GM10847 (cell line): ENCODE measurements around the gene LRRC1.

Experiments used
- POLR2A ChIP-seq: IDR thresholded peaks from 2 replicates; pipeline ENCODE4 v1.6.1; 2011; ENCODE audit not compliant: insufficient read length; ENCODE audit errors: extremely low read depth

Gene LRRC1

DNA sequence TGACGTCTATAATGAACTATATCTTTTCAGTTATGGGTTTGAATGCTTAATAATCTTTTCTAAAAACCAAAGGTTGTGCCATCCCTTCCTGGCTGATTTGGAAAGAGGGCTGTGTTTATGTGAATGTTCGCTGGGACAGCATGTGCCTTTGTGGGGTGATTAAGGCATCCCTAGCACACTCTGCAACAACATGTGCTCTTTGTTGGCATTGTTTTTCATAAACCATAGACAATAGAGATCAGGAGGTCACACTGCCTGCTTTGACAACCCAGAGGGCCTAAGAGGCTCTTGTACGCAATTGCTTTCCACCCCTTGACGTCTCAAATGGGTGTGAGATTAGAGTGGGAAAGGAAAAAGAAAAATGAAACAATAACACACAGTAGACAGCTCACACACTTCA, 116.0 kb downstream of the LRRC1 start:
- TF ChIP-seq POLR2A: no peak

DNA sequence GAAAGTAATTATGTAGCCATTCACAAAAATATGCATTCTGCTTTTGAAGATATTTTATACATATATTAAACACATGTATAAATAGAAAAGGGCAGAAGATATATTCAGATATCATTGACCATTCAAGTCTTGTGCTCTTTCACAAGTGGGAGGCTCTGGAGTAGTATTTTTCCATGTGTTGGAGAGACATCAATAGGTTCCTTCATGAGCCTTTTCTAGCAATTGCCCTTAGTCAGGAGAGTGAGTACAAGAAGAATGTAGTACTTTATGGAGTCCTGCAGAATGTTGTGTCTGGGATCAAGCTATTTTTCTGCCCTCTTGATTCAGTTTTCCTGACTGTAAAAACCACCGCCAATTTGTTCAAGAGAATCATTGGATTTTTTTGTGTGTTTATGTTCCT, 117.9 kb downstream of the LRRC1 start:
- TF ChIP-seq POLR2A: no peak

DNA sequence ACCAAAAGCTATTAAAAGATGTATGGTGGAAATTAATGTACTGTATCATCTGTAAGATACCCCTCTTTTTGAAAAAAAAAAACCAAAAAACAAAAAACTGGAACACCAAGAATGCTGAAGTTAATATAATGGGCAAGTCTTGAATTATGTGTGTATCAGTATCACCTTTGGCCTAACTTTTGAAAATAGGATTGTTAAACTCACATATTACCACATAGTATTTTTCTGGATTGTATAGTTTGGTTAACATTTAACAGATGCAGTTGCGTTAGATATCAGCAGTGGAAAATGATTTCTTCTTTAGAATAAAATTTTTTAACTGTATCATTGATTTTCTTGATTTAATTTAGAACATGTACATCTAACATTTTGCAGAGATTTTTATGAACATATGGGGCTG, 118.5 kb downstream of the LRRC1 start:
- no peak for TF ChIP-seq POLR2A

DNA sequence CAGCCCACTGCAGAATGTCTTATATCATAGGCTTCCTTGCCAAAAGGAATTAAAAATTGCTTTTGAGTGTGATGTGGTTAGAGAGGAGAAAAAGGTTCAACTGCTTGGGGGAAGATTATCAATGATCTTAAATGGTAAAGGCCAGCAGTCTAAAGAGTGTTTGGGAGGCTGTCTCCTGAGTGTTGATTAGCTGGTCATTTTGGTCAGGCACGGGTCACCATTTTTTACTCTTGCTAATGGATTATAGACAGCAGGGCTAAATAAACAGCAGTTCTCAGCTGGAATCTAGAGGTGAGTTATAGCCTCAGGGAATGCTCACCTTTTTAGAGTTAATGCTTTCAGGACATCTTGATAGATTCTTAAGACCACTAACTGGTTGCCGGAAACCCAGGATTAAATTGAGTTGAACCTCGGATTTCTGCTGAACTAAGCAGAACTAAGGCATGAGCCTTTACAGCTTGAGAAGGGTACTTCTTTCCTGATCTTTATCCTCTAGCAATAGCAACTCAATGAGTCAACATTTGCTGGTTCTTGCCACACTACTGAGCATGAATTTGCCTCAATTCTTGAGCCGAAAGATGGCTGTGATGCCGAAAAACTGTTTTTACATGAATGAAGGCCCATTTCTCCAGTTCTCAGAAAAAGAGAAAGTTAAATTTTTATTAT, 120.4 kb downstream of the LRRC1 start:
- TF ChIP-seq POLR2A: no peak

DNA sequence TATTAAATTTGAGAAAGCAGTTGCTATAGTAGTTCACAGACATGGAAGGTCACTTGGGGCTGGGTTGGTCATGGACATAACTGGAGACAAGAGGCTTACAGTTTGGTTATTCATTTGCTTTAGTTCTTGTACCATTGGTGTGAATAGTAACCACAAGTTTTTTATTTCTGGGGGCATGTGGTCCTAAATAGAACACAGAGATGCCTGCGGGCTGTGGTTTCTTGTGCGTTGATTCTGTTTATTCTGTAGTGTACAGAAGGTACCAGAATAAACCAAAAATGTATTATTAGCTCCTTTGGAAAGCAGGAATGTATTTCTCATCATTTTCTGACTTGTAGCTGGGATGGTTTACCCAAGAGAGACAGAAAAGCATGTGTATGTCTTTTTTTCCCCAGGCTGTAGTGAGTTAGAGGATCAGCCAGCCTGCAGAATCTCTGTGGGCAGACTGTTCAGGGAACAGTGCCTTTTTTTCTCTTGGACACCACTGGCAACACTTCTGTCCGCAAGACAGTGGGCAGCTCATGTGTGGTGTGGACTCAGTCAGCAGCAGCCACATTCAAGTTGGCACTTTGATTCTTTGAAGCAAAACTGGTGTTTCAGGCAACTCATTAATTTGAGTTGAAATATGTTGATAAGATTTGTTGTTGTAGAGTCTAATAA, 122.1 kb downstream of the LRRC1 start:
- no peak for TF ChIP-seq POLR2A

DNA sequence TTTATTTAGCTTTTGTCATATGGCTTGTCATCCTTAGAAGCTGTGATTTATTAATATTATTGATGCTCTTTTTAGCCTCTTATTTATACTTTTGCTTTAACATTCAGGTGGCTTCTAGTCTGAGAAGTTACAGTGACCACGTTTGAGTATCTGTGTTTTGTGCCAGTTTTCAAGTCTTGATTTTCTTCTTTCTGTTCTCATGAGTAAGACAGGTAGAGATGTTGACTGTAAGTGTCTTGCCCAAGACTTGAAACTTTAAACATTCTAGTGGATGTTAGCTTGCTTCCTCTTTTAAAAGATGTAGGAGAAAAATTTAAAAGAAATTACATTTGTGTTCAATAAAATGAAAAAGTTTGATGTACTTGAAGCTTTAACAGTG, 122.6 kb downstream of the LRRC1 start:
- no peak for TF ChIP-seq POLR2A

GRCh38 chr6:53918854-53919510, 124.2 kb downstream of the LRRC1 start:
- TF ChIP-seq POLR2A: no peak

- no peak for TF ChIP-seq POLR2A
Observed at GRCh38 chr6:53919881-53920360, 125.1 kb downstream of the LRRC1 start.

- TF ChIP-seq POLR2A: no peak
Observed at GRCh38 chr6:53920881-53921280, 126.1 kb downstream of the LRRC1 start.

DNA sequence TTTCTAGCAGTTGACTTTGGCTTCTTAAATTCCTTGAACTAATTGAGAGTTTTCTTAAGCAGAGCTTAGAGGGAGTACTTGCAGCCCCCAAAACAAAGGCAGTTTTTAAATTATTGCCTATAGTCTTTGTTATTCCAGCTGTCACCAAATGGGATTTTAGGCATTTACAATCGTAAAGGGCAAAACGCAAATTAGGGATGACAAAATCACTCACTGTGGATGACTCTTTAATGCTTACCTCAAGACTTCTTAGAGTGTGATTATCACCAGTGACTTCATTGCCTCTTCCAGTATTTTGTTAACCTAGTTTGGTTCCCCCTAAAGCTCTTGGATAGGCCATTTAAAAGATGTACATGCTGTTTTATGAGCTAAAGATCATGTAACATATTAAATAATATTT, 126.8 kb downstream of the LRRC1 start:
- no peak for TF ChIP-seq POLR2A

DNA sequence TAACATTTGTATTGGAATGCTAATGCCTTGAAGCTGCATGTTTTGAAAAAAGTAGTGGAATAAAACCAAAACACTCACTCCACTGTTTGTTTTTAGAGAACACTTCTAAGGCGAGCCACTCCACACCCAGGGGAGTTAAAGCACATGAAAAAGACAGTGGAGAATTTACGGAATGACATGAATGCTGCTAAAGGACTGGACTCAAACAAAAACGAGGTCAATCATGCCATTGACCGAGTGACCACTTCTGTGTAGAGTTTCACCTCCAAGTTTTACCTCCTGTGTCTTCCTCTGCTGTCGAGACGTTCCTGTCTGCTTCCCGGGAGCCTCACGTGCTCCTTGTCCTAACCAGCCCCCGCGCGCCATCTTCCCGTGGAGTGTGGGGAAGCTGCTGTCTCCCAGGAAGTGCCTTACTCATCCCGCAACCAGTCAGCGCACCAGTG, 127.8 kb downstream of the LRRC1 start:
- no peak for TF ChIP-seq POLR2A

- no peak for TF ChIP-seq POLR2A
Observed at GRCh38 chr6:53924277-53924676, 129.5 kb downstream of the LRRC1 start.

DNA sequence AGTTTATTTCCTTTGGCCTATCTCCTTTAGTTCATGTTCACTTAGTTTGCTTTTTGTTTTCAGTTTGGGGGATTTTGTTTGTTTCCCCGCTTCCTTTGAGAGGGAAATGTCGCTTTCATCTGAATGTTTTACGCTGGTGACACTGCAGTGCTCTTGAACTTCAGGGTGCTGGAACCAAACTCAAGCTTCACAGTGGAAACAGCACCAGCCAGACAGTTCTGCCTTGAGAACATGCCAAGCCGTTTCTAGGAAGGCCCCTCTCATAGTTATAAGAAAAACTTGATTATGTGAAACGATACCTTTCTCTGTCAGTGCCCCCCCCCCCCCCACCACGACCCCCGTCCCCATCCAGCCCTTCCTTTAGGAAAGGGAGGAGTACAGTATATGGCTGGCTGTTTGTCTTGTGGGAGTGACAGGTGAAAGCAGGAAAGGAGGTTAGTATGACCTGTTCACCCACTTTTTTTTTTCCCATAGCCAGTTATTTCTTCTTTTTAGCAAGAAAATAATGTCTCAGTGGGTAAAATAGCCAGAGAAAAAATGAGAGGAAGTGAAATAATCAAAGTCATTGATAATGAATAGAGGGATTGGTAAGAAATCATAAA, 130.1 kb downstream of the LRRC1 start:
- no peak for TF ChIP-seq POLR2A

GRCh38 chr6:53925891-53926290, 131.1 kb downstream of the LRRC1 start:
- TF ChIP-seq POLR2A: no peak

DNA sequence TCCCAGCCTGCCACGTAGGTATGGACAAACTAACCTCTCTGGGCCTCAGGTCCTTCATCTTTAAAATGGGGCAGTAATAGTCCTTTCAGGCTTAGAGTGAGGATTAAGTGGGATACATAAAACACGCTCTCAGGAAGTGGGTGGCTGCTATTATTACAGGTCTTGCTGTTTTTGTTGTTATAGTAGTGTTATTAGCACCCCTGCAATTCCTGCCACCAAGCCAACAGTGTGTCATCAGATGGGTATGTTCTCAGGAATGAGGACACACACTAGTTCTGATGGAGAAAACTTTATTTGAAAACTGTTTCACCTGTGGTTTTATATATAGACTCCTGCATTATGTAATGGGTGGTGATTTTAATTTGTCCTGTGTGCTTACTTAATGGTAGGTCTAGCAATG, 131.7 kb downstream of the LRRC1 start:
- TF ChIP-seq POLR2A: no peak

DNA sequence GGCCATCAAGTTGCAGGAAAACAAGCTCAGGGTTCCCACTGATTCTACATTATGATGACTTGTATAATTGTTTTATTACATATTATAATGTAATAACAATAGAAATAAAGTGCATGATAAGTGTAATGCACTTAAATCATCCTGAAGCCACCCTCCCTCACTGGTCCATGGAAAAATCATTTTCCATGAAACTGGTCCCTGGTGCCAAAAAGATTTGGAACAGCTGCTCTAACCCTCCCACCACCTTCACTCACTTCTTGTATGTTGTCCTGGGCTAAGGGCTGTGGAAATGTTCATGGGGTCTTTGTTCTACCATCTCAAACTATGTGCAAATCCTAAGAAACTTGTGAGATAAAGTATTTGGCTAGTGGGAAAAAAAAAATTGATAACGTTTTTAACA, 133.8 kb downstream of the LRRC1 start:
- TF ChIP-seq POLR2A: no peak

DNA sequence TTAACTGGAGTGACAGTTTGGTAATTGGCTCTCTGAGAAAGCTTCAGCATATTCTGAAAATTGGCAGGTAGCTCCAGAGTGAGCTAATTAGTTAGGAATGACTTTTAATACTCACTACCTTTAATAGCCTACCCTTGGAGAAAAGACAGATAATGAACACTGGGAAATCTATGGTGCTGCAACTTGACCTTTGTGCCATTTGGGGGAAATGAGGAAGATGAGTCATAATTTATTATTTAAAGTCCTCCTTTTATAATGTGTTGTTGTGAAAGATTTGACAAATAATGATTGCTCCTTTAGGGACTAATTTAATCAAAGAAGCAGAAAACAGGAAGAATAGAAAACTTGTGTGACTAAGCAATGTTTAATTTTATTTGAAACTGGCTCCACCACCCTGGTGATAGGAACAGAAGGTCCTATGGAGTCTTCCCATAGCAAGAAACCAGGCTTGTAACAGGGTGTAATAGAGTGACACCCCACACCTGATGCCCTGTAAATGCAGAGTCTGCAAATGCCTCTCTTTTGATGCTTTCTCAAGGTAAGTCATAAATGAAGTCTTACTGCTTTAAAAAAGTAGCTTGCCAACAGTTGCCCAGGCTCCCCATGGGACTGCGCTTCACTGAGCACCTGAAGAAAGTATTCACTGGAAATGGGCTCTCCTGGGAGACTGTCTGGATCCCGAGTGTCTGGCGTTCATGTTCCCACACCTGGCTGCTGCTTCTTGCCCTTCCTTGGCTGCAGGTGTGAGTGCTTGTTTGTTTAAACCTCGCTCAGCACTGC, 134.4 kb downstream of the LRRC1 start:
- TF ChIP-seq POLR2A: no peak
